OCI-LY7 (cell line): ENCODE measurements around the gene LINC01488.

Source experiments
- CTCF ChIP-seq: fragments of 200-600 bp; sonication (generic); conservative IDR thresholded peaks from 2 replicates; pipeline ENCODE4 v1.5.1; 2014; ENCODE audit warnings: mild to moderate bottlenecking, antibody characterized with exemption, low read length, moderate library complexity, mixed read lengths
- EZH2phosphoT487 ChIP-seq: fragments of 200-600 bp; sonication (generic); IDR thresholded peaks from 2 replicates; pipeline ENCODE4 v1.6.1; 2018; ENCODE audit warnings: low read depth, borderline replicate concordance, mild to moderate bottlenecking, mixed run types, antibody characterized with exemption, low read length, moderate library complexity, mixed read lengths

DNA sequence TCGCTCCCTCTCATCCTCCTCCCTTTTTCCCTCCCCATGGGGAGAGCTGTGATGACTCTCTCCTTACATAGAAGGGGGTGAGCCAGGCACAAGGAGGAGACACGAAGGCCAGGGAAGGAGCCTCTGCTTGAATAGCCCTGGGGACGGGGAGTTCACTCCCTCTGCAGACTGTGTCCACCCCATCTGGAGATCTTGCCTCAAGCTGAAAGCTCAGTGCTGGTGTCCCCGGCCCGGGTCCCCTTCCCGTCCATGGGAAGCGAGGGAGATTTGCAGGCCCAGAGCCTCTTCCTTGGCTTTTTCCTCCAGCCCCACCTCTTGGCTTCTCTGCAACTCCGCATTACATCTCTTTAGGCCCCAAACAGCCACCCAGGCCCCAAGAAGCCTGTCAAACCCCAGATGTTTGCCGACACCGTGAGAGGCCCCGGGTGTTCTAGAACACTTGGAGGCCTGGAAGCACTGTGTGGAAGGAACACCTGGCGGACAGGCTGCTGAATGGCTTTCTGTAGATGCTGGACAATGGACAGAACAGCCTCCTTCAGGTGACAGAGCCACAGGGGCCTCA, 32.3 kb downstream of the LINC01488 start:
- no peak for TF ChIP-seq CTCF
- no peak for TF ChIP-seq EZH2phosphoT487
